NCI-H460 (cell line): ENCODE measurements around the gene MRGPRG. TPM values are rescaled to one million over a fixed set of nuclear protein-coding genes. Genes with fewer than 3 reads are reported as not detected.
"Not testable (repeated sequence)": the region's sequence is repeated elsewhere in the genome, so short reads cannot be mapped to it uniquely, and the experiment has no call there.

ENCODE experiments used
- DNase-seq: peaks from one replicate; pipeline ENCODE4 v3.0.0-alpha.2; 2016; ENCODE audit warnings: low read depth; ENCODE audit errors: extremely low read depth
- polyA plus RNA-seq: library from polyadenylated mRNA; depleted of rRNA; stranded (reverse); fragments of >200 nt; gene quantifications from 2 replicates; pipeline ENCODE4 v1.2.3, GENCODE V29; 2014; cell fraction: nucleus; rRNA removed
- total RNA-seq: library from RNA; depleted of rRNA; stranded (reverse); fragments of >200 nt; shearing (Covaris generic); gene quantifications from 2 replicates; pipeline ENCODE4 v1.2.3, GENCODE V29; 2014; rRNA removed

Gene MRGPRG
- total RNA-seq = not detected in 2 replicates
- polyA plus RNA-seq = not detected in 2 replicates

GRCh38 chr11:3218483-3219280, at the start of gene MRGPRG:
MRGPRG (minus strand) TSS chr11:3218813; CDS start chr11:3218813, 0 bp downstream.
- DNase-seq = no peak

- not testable (repeated sequence) for DNase-seq
Measured at GRCh38 chr11:3262548-3262947, 43.9 kb upstream of the MRGPRG start.

GRCh38 chr11:3261831-3262230, 43.2 kb upstream of the MRGPRG start:
- DNase-seq = not testable (repeated sequence)

- not testable (repeated sequence) for DNase-seq
Measured at GRCh38 chr11:3257509-3257908, 38.9 kb upstream of the MRGPRG start.

GRCh38 chr11:3255241-3255640, 36.6 kb upstream of the MRGPRG start:
- not testable (repeated sequence) for DNase-seq

- not testable (repeated sequence) for DNase-seq
Measured at GRCh38 chr11:3254773-3255172, 36.2 kb upstream of the MRGPRG start.

- no peak for DNase-seq
Measured at GRCh38 chr11:3245071-3245470, 26.5 kb upstream of the MRGPRG start.

GRCh38 chr11:3243880-3244279, 25.3 kb upstream of the MRGPRG start:
- no peak for DNase-seq

- no peak for DNase-seq
Measured at GRCh38 chr11:3237119-3237518, 18.5 kb upstream of the MRGPRG start.

GRCh38 chr11:3234846-3235245, 16.2 kb upstream of the MRGPRG start:
- no peak for DNase-seq

- no peak for DNase-seq
Measured at GRCh38 chr11:3232956-3233355, 14.3 kb upstream of the MRGPRG start.

GRCh38 chr11:3231851-3232744, 13.5 kb upstream of the MRGPRG start, which contains the start of gene MRGPRE:
MRGPRE (minus strand) TSS chr11:3232417; CDS start chr11:3228799, 3,618 bp downstream.
- DNase-seq = no peak

GRCh38 chr11:3231550-3231850, 12.9 kb upstream of the MRGPRG start:
- DNase-seq = no peak

GRCh38 chr11:3230636-3231549, 12.3 kb upstream of the MRGPRG start:
- DNase-seq = no peak

GRCh38 chr11:3229673-3230630, 11.3 kb upstream of the MRGPRG start:
- no peak for DNase-seq

- no peak for DNase-seq
Measured at GRCh38 chr11:3228445-3228829, 9.8 kb upstream of the MRGPRG start.

- no peak for DNase-seq
Measured at GRCh38 chr11:3227568-3228444, 9.2 kb upstream of the MRGPRG start.

GRCh38 chr11:3226846-3227567, 8.4 kb upstream of the MRGPRG start:
- no peak for DNase-seq
